ENCODE measurements around the gene CRISPLD2.
A peak's percentile ranks its signal among the peaks of the same experiment; 100 is the strongest.

Gene CRISPLD2

GRCh38 chr16:84924331-84925091 is 104.7 kb downstream of the CRISPLD2 start:
- TF ChIP-seq EZH2phosphoT487 (IDR thresholded peaks at IDR 0.05; ENCODE audit: borderline replicate concordance), result no peak
- TF ChIP-seq CTCF (conservative IDR thresholded peaks at IDR 0.05; ENCODE audit: low read length), result no peak
- no peaks in the 10 kb centered on the region for H3K36me3 ChIP-seq (ENCODE audit: insufficient read depth, low read length)
- no peaks in the 10 kb centered on the region for H3K79me2 ChIP-seq (ENCODE audit: insufficient read depth, low read length)
- H3K9me3 ChIP-seq (ENCODE audit: insufficient read depth, low read depth, low read length), result no peaks in the 10 kb centered on the region
- no peaks in the 10 kb centered on the region for H3K4me1 ChIP-seq (ENCODE audit: insufficient read depth, low read length, poor library complexity, severe bottlenecking)
- H3K27me3 ChIP-seq (ENCODE audit: insufficient read depth, low read length, poor library complexity, severe bottlenecking), result no peaks in the 10 kb centered on the region
- H4K20me1 ChIP-seq (ENCODE audit: insufficient read depth, low read length, poor library complexity, severe bottlenecking), result no peaks in the 10 kb centered on the region
- H3K4me2 ChIP-seq (ENCODE audit: low read depth, low read length, poor library complexity, severe bottlenecking), result no peak overlapping the region
- H3K4me3 ChIP-seq (ENCODE audit: low read length, poor library complexity, severe bottlenecking), result no peak overlapping the region
- no peak overlapping the region for H3K9ac ChIP-seq (ENCODE audit: low read depth, low read length, poor library complexity, severe bottlenecking)
- H3F3A ChIP-seq (ENCODE audit: low read depth), result no peaks in the 10 kb centered on the region
- no peaks in the 10 kb centered on the region for H3K9me2 ChIP-seq (replicated peaks; ENCODE audit: low read depth, low read length)
- H2AFZ ChIP-seq (ENCODE audit: low read length), result no peak overlapping the region

GRCh38 chr16:84925092-84925772 is 105.4 kb downstream of the CRISPLD2 start:
- Histone ChIP-seq H3K9ac (ENCODE audit: low read depth, low read length, poor library complexity, severe bottlenecking) (no peak overlapping the region), H2AFZ (ENCODE audit: low read length) (no peak overlapping the region), H3K79me2 (ENCODE audit: insufficient read depth, low read length) (no peaks in the 10 kb centered on the region), H3K4me2 (ENCODE audit: low read depth, low read length, poor library complexity, severe bottlenecking) (no peak overlapping the region), H3K4me3 (ENCODE audit: low read length, poor library complexity, severe bottlenecking) (no peak overlapping the region), H3F3A (ENCODE audit: low read depth) (no peaks in the 10 kb centered on the region), H4K20me1 (ENCODE audit: insufficient read depth, low read length, poor library complexity, severe bottlenecking) (no peaks in the 10 kb centered on the region), H3K27me3 (ENCODE audit: insufficient read depth, low read length, poor library complexity, severe bottlenecking) (no peaks in the 10 kb centered on the region), H3K36me3 (ENCODE audit: insufficient read depth, low read length) (no peaks in the 10 kb centered on the region), H3K9me3 (ENCODE audit: insufficient read depth, low read depth, low read length) (no peaks in the 10 kb centered on the region), H3K9me2 (replicated peaks; ENCODE audit: low read depth, low read length) (no peaks in the 10 kb centered on the region), H3K4me1 (ENCODE audit: insufficient read depth, low read length, poor library complexity, severe bottlenecking) (no peaks in the 10 kb centered on the region)
- TF ChIP-seq CTCF (conservative IDR thresholded peaks at IDR 0.05; ENCODE audit: low read length) (peak; percentile 94), EZH2phosphoT487 (IDR thresholded peaks at IDR 0.05; ENCODE audit: borderline replicate concordance) (no peak)

- Histone ChIP-seq H3K36me3 (ENCODE audit: insufficient read depth, low read length) (no peaks in the 10 kb centered on the region), H3K9ac (ENCODE audit: low read depth, low read length, poor library complexity, severe bottlenecking) (no peak overlapping the region), H4K20me1 (ENCODE audit: insufficient read depth, low read length, poor library complexity, severe bottlenecking) (no peaks in the 10 kb centered on the region), H3K4me1 (ENCODE audit: insufficient read depth, low read length, poor library complexity, severe bottlenecking) (no peaks in the 10 kb centered on the region), H3F3A (ENCODE audit: low read depth) (no peaks in the 10 kb centered on the region), H3K4me2 (ENCODE audit: low read depth, low read length, poor library complexity, severe bottlenecking) (no peak overlapping the region), H2AFZ (ENCODE audit: low read length) (no peak overlapping the region), H3K4me3 (ENCODE audit: low read length, poor library complexity, severe bottlenecking) (no peak overlapping the region), H3K9me3 (ENCODE audit: insufficient read depth, low read depth, low read length) (no peaks in the 10 kb centered on the region), H3K9me2 (replicated peaks; ENCODE audit: low read depth, low read length) (no peaks in the 10 kb centered on the region), H3K27me3 (ENCODE audit: insufficient read depth, low read length, poor library complexity, severe bottlenecking) (no peaks in the 10 kb centered on the region), H3K79me2 (ENCODE audit: insufficient read depth, low read length) (no peaks in the 10 kb centered on the region)
- no peak for TF ChIP-seq EZH2phosphoT487 (IDR thresholded peaks at IDR 0.05; ENCODE audit: borderline replicate concordance)
- no peak for TF ChIP-seq CTCF (conservative IDR thresholded peaks at IDR 0.05; ENCODE audit: low read length)
Observed at GRCh38 chr16:84925773-84926372, 106.1 kb downstream of the CRISPLD2 start.

Data from Loucy (cell line).